ENCODE results near the gene DDI2.

The DDI2 gene

GRCh38 chr1:15656464-15656863, 39.2 kb downstream of the DDI2 start:
- DNase-seq (ENCODE audit: low read depth) = no peak
- no peak for TF ChIP-seq CTCF (IDR thresholded peaks at IDR 0.05; ENCODE audit: insufficient read depth, low read depth, low read length, missing control alignments)
- H3K4me3 ChIP-seq (ENCODE audit: low read depth, low read length) = no peak overlapping the region

GRCh38 chr1:15657021-15657420, 39.8 kb downstream of the DDI2 start:
- H3K4me3 ChIP-seq (ENCODE audit: low read depth, low read length) = no peak overlapping the region
- no peak for DNase-seq (ENCODE audit: low read depth)
- TF ChIP-seq CTCF (IDR thresholded peaks at IDR 0.05; ENCODE audit: insufficient read depth, low read depth, low read length, missing control alignments) = no peak

- TF ChIP-seq CTCF (IDR thresholded peaks at IDR 0.05; ENCODE audit: insufficient read depth, low read depth, low read length, missing control alignments) = no peak
- no peak for DNase-seq (ENCODE audit: low read depth)
Measured at GRCh38 chr1:15660151-15660550, 42.9 kb downstream of the DDI2 start.

GRCh38 chr1:15662477-15662876, 45.2 kb downstream of the DDI2 start:
- no peak for TF ChIP-seq CTCF (IDR thresholded peaks at IDR 0.05; ENCODE audit: insufficient read depth, low read depth, low read length, missing control alignments)
- no peak for DNase-seq (ENCODE audit: low read depth)
- no peak overlapping the region for H3K4me3 ChIP-seq (ENCODE audit: low read depth, low read length)

More at GRCh38 chr1:15660151-15660550, 42.9 kb downstream of the DDI2 start:
- H3K4me3 ChIP-seq (ENCODE audit: low read depth, low read length) = no peak overlapping the region

GRCh38 chr1:15663925-15664324, 46.7 kb downstream of the DDI2 start:
- TF ChIP-seq CTCF (IDR thresholded peaks at IDR 0.05; ENCODE audit: insufficient read depth, low read depth, low read length, missing control alignments) = no peak
- no peak overlapping the region for H3K4me3 ChIP-seq (ENCODE audit: low read depth, low read length)
- DNase-seq (ENCODE audit: low read depth) = no peak

- no peak for TF ChIP-seq CTCF (IDR thresholded peaks at IDR 0.05; ENCODE audit: insufficient read depth, low read depth, low read length, missing control alignments)
- no peak overlapping the region for H3K4me3 ChIP-seq (ENCODE audit: low read depth, low read length)
- no peak for DNase-seq (ENCODE audit: low read depth)
Measured at GRCh38 chr1:15667362-15667761, 50.1 kb downstream of the DDI2 start.

GRCh38 chr1:15668089-15668754, 51.0 kb downstream of the DDI2 start:
- no peak for TF ChIP-seq CTCF (IDR thresholded peaks at IDR 0.05; ENCODE audit: insufficient read depth, low read depth, low read length, missing control alignments)
- no peak overlapping the region for H3K4me3 ChIP-seq (ENCODE audit: low read depth, low read length)
- no peak for DNase-seq (ENCODE audit: low read depth)

Measured in GM12865 (cell line).